Thymus (tissue), 11 donors: ENCODE measurements around the gene LRCOL1. TPM values are rescaled to one million over a fixed set of nuclear protein-coding genes. Genes with fewer than 3 reads are reported as not detected.

Experiments
- DNase-seq, 9 donors: peaks; one replicate each; pipeline ENCODE4 v3.0.0-alpha.2; 2013; ENCODE audit warnings: low spot score in 9 of 9, low read depth in 6 of 9, missing footprints in 1 of 9
- H3K27ac ChIP-seq, 2 donors: one replicate each; pipeline ENCODE4 v1.5.1; 2013; ENCODE audit warnings: control low read depth in 1 of 2, low read depth in 1 of 2, low read length in 1 of 2, mild to moderate bottlenecking in 1 of 2, moderate library complexity in 1 of 2
- H3K27me3 ChIP-seq, 2 donors: one replicate each; pipeline ENCODE4 v1.5.1; 2013; ENCODE audit warnings: low read length in 1 of 2; ENCODE audit not compliant: control insufficient read depth in 2 of 2, insufficient read depth in 1 of 2
- H3K36me3 ChIP-seq, 2 donors: one replicate each; pipeline ENCODE4 v1.5.1; 2013; ENCODE audit warnings: low read length in 1 of 2, mild to moderate bottlenecking in 1 of 2, moderate library complexity in 1 of 2; ENCODE audit not compliant: control insufficient read depth in 2 of 2, insufficient read depth in 2 of 2
- H3K4me1 ChIP-seq, 2 donors: one replicate each; pipeline ENCODE4 v1.5.1; 2013; ENCODE audit warnings: low read length in 2 of 2; ENCODE audit not compliant: control insufficient read depth in 2 of 2, insufficient read depth in 2 of 2
- H3K4me3 ChIP-seq, 2 donors: one replicate each; pipeline ENCODE4 v1.5.1; 2013; ENCODE audit warnings: low read length in 2 of 2, control low read depth in 1 of 2, mild to moderate bottlenecking in 1 of 2
- H3K9me3 ChIP-seq, 2 donors: one replicate each; pipeline ENCODE4 v1.5.1; 2013; ENCODE audit warnings: low read length in 1 of 2, mild to moderate bottlenecking in 1 of 2; ENCODE audit not compliant: control insufficient read depth in 2 of 2, insufficient read depth in 1 of 2
- WGBS: extraction: QIAGEN DNeasy Blood & Tissue Kit; methylation state at CpG from one replicate; pipeline ENCODE4 v1.1.7; 2013; 5-methylcytosine and 5-hydroxymethylcytosine counted together
- polyA plus RNA-seq: library from polyadenylated mRNA; stranded (reverse); fragments of 200-250 nt; gene quantifications from one replicate; pipeline ENCODE4 v1.2.3, GENCODE V29; 2013
- total RNA-seq: library from RNA; stranded (reverse); fragments of 120-200 nt; gene quantifications from one replicate; pipeline ENCODE4 v1.2.4, GENCODE V29; 2013
- donor health status: healthy.

The LRCOL1 gene
- total and polyA plus RNA-seq, 2 donors, result 0.61 to 1.1 TPM

- peaks cover 16 to 50% of the 10 kb centered on the region in 2 donors for H3K36me3 ChIP-seq
- no peak for DNase-seq
- H3K9me3 ChIP-seq, result no peaks in the 10 kb centered on the region
- peaks cover 0 to 4% of the 10 kb centered on the region in 2 donors for H3K27me3 ChIP-seq
- peaks cover 0 to 2% of the 10 kb centered on the region in 2 donors for H3K4me1 ChIP-seq
- H3K4me3 ChIP-seq, result no peak overlapping the region
- 95% methylated on average over 24 of the region's 24 CpGs for WGBS
- H3K27ac ChIP-seq, result no peak overlapping the region
Observed at GRCh38 chr12:132582058-132582420, 28.3 kb downstream of the LRCOL1 start.

DNA sequence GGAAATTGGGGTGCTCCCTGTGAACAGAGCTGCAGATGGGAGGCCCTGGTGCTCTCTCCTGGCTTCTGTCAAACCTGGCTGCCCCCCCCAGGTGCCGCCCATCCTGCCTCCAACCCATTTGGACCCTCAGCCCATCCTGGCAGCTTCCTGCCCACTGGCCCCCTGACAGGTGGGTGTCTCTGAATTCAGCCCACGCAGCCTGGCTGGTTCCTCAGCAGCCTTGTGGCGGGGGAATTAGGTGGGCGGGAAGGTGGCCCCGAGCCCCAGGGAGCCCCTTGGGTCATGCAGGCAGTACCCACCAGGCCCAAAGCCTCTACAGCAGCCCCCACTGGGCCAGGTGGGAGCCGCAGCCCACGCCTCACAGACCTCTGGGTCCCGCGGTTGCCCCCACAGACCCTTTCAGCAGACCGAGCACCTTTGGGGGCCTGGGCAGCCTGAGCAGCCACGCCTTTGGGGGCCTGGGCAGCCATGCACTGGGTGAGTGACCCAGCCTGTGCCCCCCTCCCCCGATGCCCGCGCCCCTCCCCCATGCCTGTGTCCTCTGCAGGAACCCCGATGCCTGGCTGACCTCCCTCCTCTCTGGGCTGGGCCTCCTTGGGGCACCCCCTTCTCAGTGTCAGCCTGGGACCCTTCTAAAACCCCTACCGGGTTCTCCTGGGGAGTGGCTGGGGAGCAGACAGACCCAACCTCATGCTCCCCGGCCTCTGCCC is 28.9 kb downstream of the LRCOL1 start:
- Histone ChIP-seq H3K36me3 (peaks cover 20 to 55% of the 10 kb centered on the region in 2 donors), H3K4me1 (peaks cover 0 to 2% of the 10 kb centered on the region in 2 donors), H3K9me3 (no peaks in the 10 kb centered on the region), H3K27ac (no peak overlapping the region), H3K4me3 (no peak overlapping the region), H3K27me3 (peaks cover 0 to 4% of the 10 kb centered on the region in 2 donors)
- WGBS, result 92% methylated on average over 17 of the region's 17 CpGs
- no peak for DNase-seq

- Histone ChIP-seq H3K27me3 (peaks cover 0 to 4% of the 10 kb centered on the region in 2 donors), H3K4me3 (no peak overlapping the region), H3K27ac (no peak overlapping the region), H3K36me3 (peaks cover 21 to 60% of the 10 kb centered on the region in 2 donors), H3K4me1 (peaks cover 0 to 2% of the 10 kb centered on the region in 2 donors), H3K9me3 (no peaks in the 10 kb centered on the region)
- DNase-seq, result no peak
- 98% methylated on average over 12 of the region's 12 CpGs for WGBS
Observed at GRCh38 chr12:132580701-132581292, 29.6 kb downstream of the LRCOL1 start.

DNA sequence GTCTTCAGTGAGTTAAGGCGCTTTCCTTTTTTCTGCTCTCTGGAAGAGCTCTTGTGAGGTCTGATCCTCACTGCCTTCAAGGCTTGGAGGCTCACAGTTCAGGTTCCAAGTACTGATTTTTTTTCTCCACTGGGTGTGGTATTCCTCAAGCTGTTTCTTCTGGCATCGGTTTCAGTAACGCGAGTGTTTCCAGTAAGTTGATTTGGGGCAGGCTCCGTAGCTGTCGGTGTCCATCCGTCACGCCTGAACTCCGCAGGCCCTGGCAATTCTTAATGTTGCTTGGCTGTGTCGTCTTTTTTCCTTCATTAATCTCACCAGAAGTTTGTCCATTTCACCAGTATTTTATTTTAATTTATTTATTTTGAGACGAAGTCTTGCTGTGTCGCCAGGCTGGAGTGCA is 30.6 kb downstream of the LRCOL1 start:
- Histone ChIP-seq H3K36me3 (peaks cover 25 to 64% of the 10 kb centered on the region in 2 donors), H3K4me3 (no peak overlapping the region), H3K27me3 (peaks cover 0 to 4% of the 10 kb centered on the region in 2 donors), H3K4me1 (peaks cover 0 to 2% of the 10 kb centered on the region in 2 donors), H3K27ac (no peak overlapping the region), H3K9me3 (no peaks in the 10 kb centered on the region)
- DNase-seq, result no peak
- 94% methylated on average over 12 of the region's 12 CpGs for WGBS

DNA sequence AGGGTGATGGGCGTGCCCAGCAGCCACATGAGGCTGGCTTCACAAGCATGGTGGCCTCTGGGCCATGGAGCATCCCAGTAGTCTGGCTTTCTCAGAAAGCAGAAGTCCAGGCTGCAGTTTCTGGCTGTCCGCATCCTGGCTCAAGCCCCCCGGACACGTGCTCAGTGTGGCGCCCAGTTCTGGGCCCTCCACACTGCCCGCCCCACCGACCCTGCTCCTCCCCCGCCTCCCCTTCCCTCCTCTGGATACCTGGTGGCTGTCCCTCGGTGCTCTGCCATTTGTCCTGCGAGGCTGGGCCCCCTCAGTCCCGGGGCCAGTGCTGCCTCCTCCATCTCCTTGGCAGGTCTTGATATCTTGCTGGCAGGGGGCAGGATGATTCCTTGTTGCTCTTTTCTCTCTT is 31.6 kb downstream of the LRCOL1 start:
- WGBS, result 89% methylated on average over 11 of the region's 11 CpGs
- no peak overlapping the region for H3K4me3 ChIP-seq
- H3K27ac ChIP-seq, result no peak overlapping the region
- peaks cover 28 to 70% of the 10 kb centered on the region in 2 donors for H3K36me3 ChIP-seq
- H3K9me3 ChIP-seq, result no peaks in the 10 kb centered on the region
- H3K4me1 ChIP-seq, result peaks cover 0 to 2% of the 10 kb centered on the region in 2 donors
- H3K27me3 ChIP-seq, result peaks cover 0 to 4% of the 10 kb centered on the region in 2 donors
- no peak for DNase-seq

DNA sequence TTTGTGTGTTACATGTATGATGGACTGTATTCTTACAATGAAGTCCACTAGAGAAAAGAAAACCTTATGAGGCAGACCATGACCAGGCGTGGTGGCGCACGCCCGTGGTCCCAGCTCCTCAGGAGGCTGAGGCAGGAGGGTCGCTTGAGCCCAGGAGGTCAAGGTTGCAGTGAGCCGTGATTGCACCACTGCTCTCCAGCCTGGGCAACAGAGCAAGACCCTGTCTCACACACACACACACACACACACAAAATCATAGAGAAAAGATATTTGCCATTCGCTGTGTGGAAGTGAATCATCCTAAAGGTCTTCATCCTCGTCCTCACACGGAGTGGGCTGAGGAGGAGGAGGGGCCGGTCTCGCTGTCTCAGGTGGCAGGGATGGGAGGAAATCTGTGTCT is 32.3 kb downstream of the LRCOL1 start:
- Histone ChIP-seq H3K4me3 (no peak overlapping the region), H3K9me3 (no peaks in the 10 kb centered on the region), H3K27ac (no peak overlapping the region), H3K27me3 (peaks cover 0 to 4% of the 10 kb centered on the region in 2 donors), H3K36me3 (peaks cover 30 to 67% of the 10 kb centered on the region in 2 donors), H3K4me1 (peaks cover 0 to 2% of the 10 kb centered on the region in 2 donors)
- 89% methylated on average over 11 of the region's 11 CpGs for WGBS
- DNase-seq, result no peak

DNA sequence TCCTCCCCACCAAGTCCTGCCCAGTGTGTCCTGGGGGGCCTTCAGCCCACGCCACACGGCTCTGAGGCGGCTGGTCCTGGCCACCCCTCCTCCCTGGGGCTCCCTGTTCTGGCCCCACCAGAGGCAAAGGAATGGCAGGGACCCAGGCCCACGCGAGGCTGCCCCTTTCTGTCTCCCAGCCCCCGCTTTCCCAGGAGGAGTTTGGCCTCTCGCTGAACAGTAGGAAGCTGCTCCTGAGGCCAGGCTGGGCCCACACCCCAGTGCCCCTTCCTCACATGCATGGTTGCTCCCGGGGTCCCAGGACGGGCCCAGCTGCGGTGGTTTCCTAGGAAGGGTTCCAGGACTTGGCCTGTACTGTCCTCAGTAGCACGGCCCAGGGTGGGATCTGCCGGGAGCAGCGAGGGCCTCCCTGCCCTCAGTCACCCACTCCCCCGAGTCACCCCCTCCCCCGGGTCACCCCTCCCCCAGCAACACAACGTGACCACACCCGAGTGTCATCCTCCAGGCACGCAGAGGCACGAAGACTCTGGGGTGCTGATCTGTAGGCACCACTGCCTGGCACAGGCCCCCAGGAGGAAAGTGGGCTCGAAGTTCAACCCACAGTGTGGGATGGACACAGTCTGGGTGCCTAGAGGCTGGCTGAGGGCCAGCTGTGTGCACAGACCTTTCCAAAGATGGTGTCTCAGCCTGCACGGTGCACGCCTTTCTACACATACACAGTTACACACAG is 33.0 kb downstream of the LRCOL1 start:
- peaks cover 37 to 60% of the 10 kb centered on the region in 2 donors for H3K36me3 ChIP-seq

DNA sequence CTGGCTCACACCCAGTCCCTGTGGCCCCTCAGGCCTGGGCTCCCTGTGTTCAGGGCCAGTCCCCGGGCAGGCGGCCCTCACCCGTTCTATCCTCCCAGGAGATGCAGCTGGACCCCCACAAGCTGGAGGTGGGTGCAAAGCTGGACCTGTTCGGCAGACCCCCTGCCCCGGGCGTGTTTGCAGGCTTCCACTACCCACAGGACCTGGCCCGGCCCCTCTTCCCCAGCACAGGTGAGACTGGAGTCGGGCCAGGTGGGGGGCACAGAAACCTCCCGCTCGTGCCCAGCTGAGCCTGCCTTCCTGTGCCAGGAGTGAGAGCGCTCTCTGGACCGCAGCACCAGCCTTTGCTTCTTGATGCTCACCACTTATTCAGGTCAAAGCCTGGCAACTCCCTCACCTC is 33.7 kb downstream of the LRCOL1 start:
- H3K4me3 ChIP-seq, result no peak overlapping the region
- no peaks in the 10 kb centered on the region for H3K9me3 ChIP-seq
- DNase-seq, result no peak
- H3K4me1 ChIP-seq, result peaks cover 0 to 2% of the 10 kb centered on the region in 2 donors
- 98% methylated on average over 12 of the region's 12 CpGs for WGBS
- H3K36me3 ChIP-seq, result peaks cover 40 to 55% of the 10 kb centered on the region in 2 donors
- H3K27me3 ChIP-seq, result no peaks in the 10 kb centered on the region
- no peak overlapping the region for H3K27ac ChIP-seq

More for the DNA sequence above, 33.0 kb downstream of the LRCOL1 start:
- WGBS, result 97% methylated on average over 22 of the region's 22 CpGs
- H3K27me3 ChIP-seq, result peaks cover 0 to 2% of the 10 kb centered on the region in 2 donors
- H3K27ac ChIP-seq, result no peak overlapping the region
- H3K4me3 ChIP-seq, result no peak overlapping the region
- no peaks in the 10 kb centered on the region for H3K9me3 ChIP-seq
- peaks cover 0 to 2% of the 10 kb centered on the region in 2 donors for H3K4me1 ChIP-seq
- no peak for DNase-seq

DNA sequence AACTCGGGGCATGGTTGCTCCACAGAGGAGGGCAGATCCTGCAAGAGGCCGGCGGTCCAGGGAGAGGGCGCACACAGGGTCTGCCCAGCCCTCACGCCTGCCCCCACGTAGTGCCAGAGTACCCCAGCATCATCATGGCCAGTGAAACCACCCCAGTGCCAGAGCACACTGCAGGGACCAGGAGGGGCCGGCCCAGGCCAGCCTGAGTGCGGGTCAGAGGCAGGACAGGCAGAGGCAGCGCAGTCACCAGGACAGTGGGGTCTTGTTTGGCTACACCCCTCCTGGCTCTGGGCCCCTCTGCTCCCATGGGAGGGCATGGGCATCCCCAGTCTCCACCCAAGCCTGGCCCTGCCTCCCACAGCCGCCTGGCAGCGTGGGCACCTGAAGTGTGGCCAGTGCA is 34.7 kb downstream of the LRCOL1 start:
- peaks cover 0 to 2% of the 10 kb centered on the region in 2 donors for H3K4me1 ChIP-seq
- H3K27me3 ChIP-seq, result no peaks in the 10 kb centered on the region
- no peak overlapping the region for H3K4me3 ChIP-seq
- peaks cover 38 to 56% of the 10 kb centered on the region in 2 donors for H3K36me3 ChIP-seq
- WGBS, result 98% methylated on average over 11 of the region's 11 CpGs
- no peaks in the 10 kb centered on the region for H3K9me3 ChIP-seq
- DNase-seq, result no peak
- H3K27ac ChIP-seq, result no peak overlapping the region
